SK-N-SH (cell line): ENCODE results near the gene SLC17A6. TPM values are rescaled to one million over a fixed set of nuclear protein-coding genes. Genes with fewer than 3 reads are reported as not detected.

Source experiments
- CTCF ChIA-PET: fragments of 300-600, 350-600 bp; formaldehyde crosslinking; extraction: SDS; loops from one replicate; lab custom pipeline; 2021; lab: Yijun Ruan, JAX
- POLR2A ChIA-PET: fragments of 350-600 bp; sonication (Branson Sonifier 250); formaldehyde crosslinking; extraction: SDS; loops from one replicate; lab custom pipeline; 2020; ENCODE audit warnings: antibody characterized with exemption, inconsistent platforms; lab: Yijun Ruan, JAX
- DNase-seq: peaks from one replicate; pipeline ENCODE4 v3.0.0; 2012
- H2AFZ ChIP-seq: fragments of 200-600 bp; sonication (generic); 2 replicates; pipeline ENCODE4 v1.8.1; 2016; ENCODE audit warnings: antibody characterized with exemption, mild to moderate bottlenecking, low read depth
- H3F3A ChIP-seq: fragments of 200-600 bp; sonication (generic); replicated peaks from 2 replicates; pipeline ENCODE3; 2016; ENCODE audit warnings: antibody characterized with exemption, mild to moderate bottlenecking; ENCODE audit not compliant: insufficient read depth
- H3K27ac ChIP-seq, 2 experiments: fragments of 200-500 bp in 1 of 2; fragments of 200-600 bp in 1 of 2; sonication (Bioruptor generic) in 1 of 2; sonication (generic), shearing (Covaris generic) in 1 of 2; 2 replicates each; pipeline versions ENCODE4 v1.5.1 to v1.6.1; 2014 to 2016; ENCODE audit warnings: low read depth in 2 of 2, inconsistent platforms in 1 of 2, low read length in 1 of 2, mild to moderate bottlenecking in 1 of 2, mixed read lengths in 1 of 2
- H3K27me3 ChIP-seq: fragments of 200-600 bp; sonication (generic), shearing (Covaris generic); 2 replicates; pipeline ENCODE4 v1.6.1; 2016; ENCODE audit warnings: mixed run types; ENCODE audit not compliant: insufficient read depth
- H3K36me3 ChIP-seq, 2 experiments: fragments of 200-500 bp in 1 of 2; fragments of 200-600 bp in 1 of 2; sonication (Bioruptor generic) in 1 of 2; sonication (generic) in 1 of 2; replicated peaks in 1 of 2; 2 replicates each; pipeline versions ENCODE3 to v1.5.1; 2014 to 2016; ENCODE audit warnings: low read length in 1 of 2, mild to moderate bottlenecking in 1 of 2; ENCODE audit not compliant: insufficient read depth in 2 of 2, control insufficient read depth in 1 of 2
- H3K4me1 ChIP-seq, 2 experiments: fragments of 200-500 bp in 1 of 2; fragments of 200-600 bp in 1 of 2; sonication (Bioruptor generic) in 1 of 2; sonication (generic), shearing (Covaris generic) in 1 of 2; 2 replicates each; pipeline versions ENCODE4 v1.5.1 to v1.6.1; 2014 to 2016; ENCODE audit warnings: low read depth in 1 of 2, low read length in 1 of 2, mixed run types in 1 of 2; ENCODE audit not compliant: insufficient read depth in 2 of 2, control insufficient read depth in 1 of 2
- H3K4me2 ChIP-seq: fragments of 200-600 bp; sonication (generic), shearing (Covaris generic); 2 replicates; pipeline ENCODE4 v1.6.1; 2017; ENCODE audit warnings: mixed run types
- H3K4me3 ChIP-seq, 2 experiments: fragments of 200-500 bp in 1 of 2; fragments of 200-600 bp in 1 of 2; sonication (Bioruptor generic) in 1 of 2; sonication (generic), shearing (Covaris generic) in 1 of 2; 2 replicates each; pipeline versions ENCODE4 v1.5.1 to v1.8.1; 2014 to 2016; ENCODE audit warnings: low read depth in 2 of 2, inconsistent platforms in 1 of 2, low read length in 1 of 2, mild to moderate bottlenecking in 1 of 2, mixed read lengths in 1 of 2, moderate library complexity in 1 of 2
- H3K79me2 ChIP-seq: fragments of 200-600 bp; sonication (generic); 2 replicates; pipeline ENCODE4 v1.8.1; 2017; ENCODE audit warnings: mild to moderate bottlenecking; ENCODE audit not compliant: insufficient read depth
- H3K9ac ChIP-seq: fragments of 200-600 bp; sonication (generic); 2 replicates; pipeline ENCODE4 v1.6.1; 2017; ENCODE audit warnings: mixed run types
- H3K9me2 ChIP-seq: fragments of 200-600 bp; sonication (generic); 2 replicates; pipeline ENCODE4 v1.6.1; 2017; ENCODE audit warnings: mixed run types
- H3K9me3 ChIP-seq: fragments of 200-600 bp; sonication (generic); 2 replicates; pipeline ENCODE4 v1.6.1; 2017; ENCODE audit warnings: mixed run types, mild to moderate bottlenecking, moderate library complexity
- H4K20me1 ChIP-seq: fragments of 200-600 bp; sonication (generic); 2 replicates; pipeline ENCODE4 v1.6.1; 2017; ENCODE audit warnings: mild to moderate bottlenecking, mixed run types; ENCODE audit not compliant: insufficient read depth
- CTCF ChIP-seq: fragments of 200-600 bp; sonication (generic); IDR thresholded peaks from 2 replicates; pipeline ENCODE4 v1.6.1; 2017; ENCODE audit warnings: antibody characterized with exemption, mild to moderate bottlenecking, moderate library complexity
- EZH2phosphoT487 ChIP-seq: fragments of 200-600 bp; sonication (generic); IDR thresholded peaks from 2 replicates; pipeline ENCODE4 v1.6.1; 2017; ENCODE audit warnings: low read depth, mixed run types, mild to moderate bottlenecking, antibody characterized with exemption, moderate library complexity, borderline replicate concordance
- FOXJ3 ChIP-seq: sonication (generic); formaldehyde crosslinking; IDR thresholded peaks from 2 replicates; pipeline ENCODE4 v1.5.1; 2020; ENCODE audit warnings: mild to moderate bottlenecking, missing genetic modification reagents
- FOXM1 ChIP-seq: IDR thresholded peaks from 2 replicates; pipeline ENCODE4 v1.4.0; 2012; ENCODE audit warnings: low read depth, mild to moderate bottlenecking
- GABPA ChIP-seq: IDR thresholded peaks from 2 replicates; pipeline ENCODE4 v1.4.0; 2012; ENCODE audit warnings: low read depth, mild to moderate bottlenecking
- JUND ChIP-seq: IDR thresholded peaks from 2 replicates; pipeline ENCODE4 v1.4.0; 2012
- MXI1 ChIP-seq: IDR thresholded peaks from 2 replicates; pipeline ENCODE4 v1.6.1; 2012; ENCODE audit warnings: mild to moderate bottlenecking, low read depth, low read length, improper control_type of control experiment
- NRF1 ChIP-seq: IDR thresholded peaks from 2 replicates; pipeline ENCODE4 v1.6.1; 2012; ENCODE audit warnings: low read depth, mild to moderate bottlenecking, low read length
- REST ChIP-seq: IDR thresholded peaks from 2 replicates; pipeline ENCODE4 v1.6.1; 2012; ENCODE audit warnings: mild to moderate bottlenecking, low read depth, low read length, moderate library complexity
- RFX5 ChIP-seq: IDR thresholded peaks from 2 replicates; pipeline ENCODE4 v1.6.1; 2012; ENCODE audit warnings: mild to moderate bottlenecking, improper control_type of control experiment, low read length
- RXRA ChIP-seq: IDR thresholded peaks from 2 replicates; pipeline ENCODE4 v1.4.0; 2012; ENCODE audit warnings: low read depth, mild to moderate bottlenecking, borderline replicate concordance
- SIN3A ChIP-seq: IDR thresholded peaks from 2 replicates; pipeline ENCODE4 v1.6.1; 2012; ENCODE audit warnings: low read depth, mild to moderate bottlenecking, low read length, moderate library complexity, borderline replicate concordance
- SMC3 ChIP-seq: IDR thresholded peaks from 2 replicates; pipeline ENCODE4 v1.6.1; 2012; ENCODE audit warnings: low read depth, low read length, improper control_type of control experiment
- TAF1 ChIP-seq: IDR thresholded peaks from 2 replicates; pipeline ENCODE4 v1.6.1; 2012; ENCODE audit warnings: low read depth, mild to moderate bottlenecking, low read length, moderate library complexity, borderline replicate concordance
- TCF12 ChIP-seq: IDR thresholded peaks from 2 replicates; pipeline ENCODE4 v1.4.0; 2012
- TEAD4 ChIP-seq: IDR thresholded peaks from 2 replicates; pipeline ENCODE4 v1.4.0; 2012; ENCODE audit warnings: mild to moderate bottlenecking, borderline replicate concordance; ENCODE audit not compliant: insufficient read depth
- WGBS: methylation state at CpG from one replicate; pipeline ENCODE4 v1.1.6; 2017; ENCODE audit warnings: low lambda C conversion rate; 5-methylcytosine and 5-hydroxymethylcytosine counted together
- polyA plus RNA-seq, 3 experiments: library from polyadenylated mRNA; depleted of rRNA; stranded (reverse); fragments of >200 nt; gene quantifications; 2 replicates each; pipeline ENCODE4 v1.2.3, GENCODE V29; 2012

SLC17A6 gene
- polyA plus RNA-seq, 1 of the 3 experiments (the other 2 are of a cell fraction) = not detected

- Histone ChIP-seq H3K79me2 (no peaks in the 10 kb centered on the region), H4K20me1 (no peaks in the 10 kb centered on the region), H2AFZ (no peak overlapping the region), H3K9me3 (no peaks in the 10 kb centered on the region), H3K27ac (no peak overlapping the region), H3K9ac (no peak overlapping the region), H3K4me1 (no peaks in the 10 kb centered on the region), H3K27me3 (no peaks in the 10 kb centered on the region), H3K9me2 (no peaks in the 10 kb centered on the region), H3F3A (no peaks in the 10 kb centered on the region), H3K4me3 (no peak overlapping the region), H3K4me2 (no peak overlapping the region), H3K36me3 (no peaks in the 10 kb centered on the region)
- TF ChIP-seq RXRA (no peak), REST (no peak), MXI1 (no peak), SIN3A (no peak), RFX5 (no peak), TAF1 (no peak), FOXJ3 (CRISPR knock-in tag) (no peak), EZH2phosphoT487 (no peak), GABPA (no peak), TEAD4 (no peak), CTCF (no peak), SMC3 (no peak), TCF12 (no peak), NRF1 (no peak), JUND (no peak), FOXM1 (no peak)
- WGBS = 68% methylated on average over 21 of the region's 40 CpGs
- no peak for DNase-seq
- ChIA-PET CTCF (interaction anchor here (0.5 to 2.9 kb wide), 3 partner anchors 92 to 447 kb away, joined by 3 to 11 read pairs (median 8); no protein-coding TSS in a partner anchor), POLR2A (no interaction called here)
Measured at GRCh38 chr11:22340701-22341587, 2.8 kb downstream of the SLC17A6 start.
